Naive thymus-derived CD4-positive, alpha-beta T cell (primary cell): ENCODE results near the gene ASPSCR1. TPM values are rescaled to one million over a fixed set of nuclear protein-coding genes. Genes with fewer than 3 reads are reported as not detected.

ENCODE experiments used
- ATAC-seq: fragments of 150-1000 bp; cut with Tn5 transposase; 2 replicates; pipeline ENCODE4 v1.10.0; 2021; ENCODE audit warnings: mild to moderate bottlenecking, moderate library complexity
- CTCF ChIA-PET: fragments of 350-600 bp; sonication (Branson Sonifier 250); formaldehyde crosslinking; loops from one replicate; lab custom pipeline; 2021; ENCODE audit warnings: antibody characterized with exemption; lab: Charles Lee
- POLR2A ChIA-PET: fragments of 350-600 bp; sonication (Branson Sonifier 250); formaldehyde crosslinking; loops from one replicate; lab custom pipeline; 2021; ENCODE audit warnings: antibody characterized with exemption, inconsistent platforms; lab: Charles Lee
- DNase-seq, 9 donors: peaks; one replicate each; pipeline versions ENCODE4 v3.0.0 to v3.0.0-alpha.2; 2020 to 2022; ENCODE audit warnings: mixed read lengths in 1 of 9
- H3K27ac ChIP-seq: one replicate; pipeline ENCODE4 v1.7.0; 2013; ENCODE audit warnings: mild to moderate bottlenecking, low read depth, low read length, moderate library complexity
- H3K27me3 ChIP-seq, 2 donors: one replicate each; pipeline ENCODE4 v1.7.0; 2013; ENCODE audit warnings: low read length in 2 of 2, mild to moderate bottlenecking in 2 of 2, moderate library complexity in 2 of 2; ENCODE audit not compliant: control insufficient read depth in 2 of 2, insufficient read depth in 2 of 2
- H3K36me3 ChIP-seq, 3 experiments: 1 replicate in 2 of 3; 2 replicates in 1 of 3; pipeline ENCODE4 v1.7.0; 2013; ENCODE audit warnings: low read length in 3 of 3, mild to moderate bottlenecking in 3 of 3, moderate library complexity in 1 of 3; ENCODE audit not compliant: insufficient read depth in 3 of 3, control insufficient read depth in 2 of 3
- H3K4me1 ChIP-seq, 2 donors: one replicate each; pipeline ENCODE4 v1.7.0; 2013; ENCODE audit warnings: low read length in 2 of 2, mild to moderate bottlenecking in 2 of 2, moderate library complexity in 1 of 2; ENCODE audit not compliant: control insufficient read depth in 2 of 2, insufficient read depth in 2 of 2
- H3K4me3 ChIP-seq: 2 replicates; pipeline ENCODE4 v1.7.0; 2013; ENCODE audit warnings: mild to moderate bottlenecking, low read length
- H3K9me3 ChIP-seq, 3 experiments: 1 replicate in 2 of 3; 2 replicates in 1 of 3; pipeline ENCODE4 v1.7.0; 2013; ENCODE audit warnings: low read length in 3 of 3; ENCODE audit not compliant: control insufficient read depth in 2 of 3
- H3K27ac Mint-ChIP-seq, 9 donors: one replicate each; pipeline ENCODE4 v1.8.0; 2020 to 2022; ENCODE audit warnings: mixed read lengths in 9 of 9, mild to moderate bottlenecking in 8 of 9, moderate library complexity in 5 of 9, inconsistent platforms in 2 of 9
- H3K27me3 Mint-ChIP-seq, 5 donors: one replicate each; pipeline ENCODE4 v1.8.0; 2021 to 2022; ENCODE audit warnings: mixed read lengths in 5 of 5, mild to moderate bottlenecking in 1 of 5
- H3K36me3 Mint-ChIP-seq, 5 donors: one replicate each; pipeline ENCODE4 v1.8.0; 2020 to 2022; ENCODE audit warnings: mixed read lengths in 5 of 5, mild to moderate bottlenecking in 3 of 5, inconsistent platforms in 1 of 5
- H3K4me1 Mint-ChIP-seq, 7 donors: one replicate each; pipeline ENCODE4 v1.8.0; 2020 to 2022; ENCODE audit warnings: mixed read lengths in 7 of 7, mild to moderate bottlenecking in 3 of 7, inconsistent platforms in 1 of 7
- H3K4me3 Mint-ChIP-seq, 10 donors: one replicate each; pipeline ENCODE4 v1.8.0; 2020 to 2022; ENCODE audit warnings: mild to moderate bottlenecking in 10 of 10, mixed read lengths in 10 of 10, moderate library complexity in 6 of 10, inconsistent platforms in 2 of 10
- H3K9me3 Mint-ChIP-seq, 11 donors: one replicate each; pipeline ENCODE4 v1.8.0; 2020 to 2022; ENCODE audit warnings: mixed read lengths in 11 of 11, mild to moderate bottlenecking in 4 of 11, inconsistent platforms in 1 of 11, moderate library complexity in 1 of 11
- intact Hi-C, 2 donors: fragments of 100-400 bp; cut with micrococcal nuclease; formaldehyde crosslinking; loops; one replicate each; pipeline ENCODE4 v1.15.1; 2023
- polyA plus RNA-seq, 2 donors: library from polyadenylated mRNA; unstranded; fragments of 300-500 nt; fragmentation: Illumina TruSeq; gene quantifications; one replicate each; pipeline ENCODE4 v1.2.3, GENCODE V29; 2021
- total RNA-seq, 6 experiments: library from RNA in 5 of 6; stranded (reverse) in 5 of 6; gene quantifications; 1 replicate in 5 of 6; 2 replicates in 1 of 6; pipeline ENCODE4 v1.2.3 and lab custom pipeline; 2021 to 2026

Gene ASPSCR1
- total and polyA plus RNA-seq, 7 experiments from 2014 or later, result 24.2 to 46.7 (median 38.0) TPM

GRCh38 chr17:82047379-82047778 is 70.0 kb downstream of the ASPSCR1 start:
- DNase-seq, result no peak
- ATAC-seq, result no peak
- Histone ChIP-seq H3K9me3 (no peaks in the 10 kb centered on the region), H3K36me3 (peaks cover 0 to 40% (median 0%) of the 10 kb centered on the region in 3 experiments), H3K27ac (no peak overlapping the region), H3K27me3 (no peaks in the 10 kb centered on the region), H3K4me3 (no peak overlapping the region), H3K4me1 (peaks cover 7 to 12% of the 10 kb centered on the region in 2 donors)
- intact Hi-C loops, result no loop called here
- Mint-ChIP-seq H3K4me1 (peaks cover 5 to 13% (median 11%) of the 10 kb centered on the region in 7 donors), H3K36me3 (peaks cover 0 to 9% (median 2%) of the 10 kb centered on the region in 5 donors), H3K27ac (peak overlapping the region in 1 of 9 donors; percentile 48), H3K4me3 (peak overlapping the region in 3 of 10 donors; percentile 9 to 47 (median 38)), H3K9me3 (no peaks in the 10 kb centered on the region), H3K27me3 (no peaks in the 10 kb centered on the region)
- ChIA-PET CTCF (no interaction called here), POLR2A (interaction anchor here (0.7 kb wide), 1 partner anchor 9 kb away, joined by 5 read pairs; the partner anchor contains the start of gene DCXR)

- H3K4me3 ChIP-seq, result no peak overlapping the region
- peak overlapping the region in 1 of 9 donors; percentile 48 for H3K27ac Mint-ChIP-seq
- intact Hi-C loops, result no loop called here
- peak overlapping the region in 2 of 10 donors; percentile 31 to 47 for H3K4me3 Mint-ChIP-seq
- no peak overlapping the region for H3K27ac ChIP-seq
- no peaks in the 10 kb centered on the region for H3K9me3 ChIP-seq
- no peaks in the 10 kb centered on the region for H3K27me3 ChIP-seq
- ChIA-PET CTCF (no interaction called here), POLR2A (interaction anchor here (0.7 kb wide), 1 partner anchor 10 kb away, joined by 5 read pairs; the partner anchor contains the start of gene DCXR)
- H3K4me1 ChIP-seq, result peaks cover 14 to 19% of the 10 kb centered on the region in 2 donors
- H3K9me3 Mint-ChIP-seq, result no peaks in the 10 kb centered on the region
- H3K36me3 ChIP-seq, result peaks cover 0 to 40% (median 0%) of the 10 kb centered on the region in 3 experiments
- ATAC-seq, result no peak
- DNase-seq, result no peak
- peaks cover 0 to 9% (median 2%) of the 10 kb centered on the region in 5 donors for H3K36me3 Mint-ChIP-seq
- peaks cover 5 to 19% (median 13%) of the 10 kb centered on the region in 7 donors for H3K4me1 Mint-ChIP-seq
- H3K27me3 Mint-ChIP-seq, result no peaks in the 10 kb centered on the region
Measured at GRCh38 chr17:82047914-82048570, 70.6 kb downstream of the ASPSCR1 start.

- Histone ChIP-seq H3K9me3 (no peaks in the 10 kb centered on the region), H3K27ac (no peak overlapping the region), H3K4me1 (peaks cover 18 to 24% of the 10 kb centered on the region in 2 donors), H3K27me3 (no peaks in the 10 kb centered on the region), H3K36me3 (peaks cover 0 to 40% (median 0%) of the 10 kb centered on the region in 3 experiments), H3K4me3 (no peak overlapping the region)
- no peak for DNase-seq
- Mint-ChIP-seq H3K27ac (no peak overlapping the region), H3K4me3 (peak overlapping the region in 3 of 10 donors; percentile 28 to 68 (median 31)), H3K36me3 (peaks cover 0 to 9% (median 2%) of the 10 kb centered on the region in 5 donors), H3K4me1 (peaks cover 5 to 24% (median 13%) of the 10 kb centered on the region in 7 donors), H3K9me3 (no peaks in the 10 kb centered on the region), H3K27me3 (no peaks in the 10 kb centered on the region)
- no peak for ATAC-seq
- intact Hi-C loops, result no loop called here
- ChIA-PET POLR2A (interaction anchor here (0.7 to 7.7 kb wide), 2 partner anchors 17 to 73 kb away, joined by 4 to 54 read pairs; partner anchors contain the start of gene DUS1L), CTCF (no interaction called here)
Measured at GRCh38 chr17:82048571-82048971, 71.1 kb downstream of the ASPSCR1 start.

GRCh38 chr17:82049106-82049505 is 71.7 kb downstream of the ASPSCR1 start:
- intact Hi-C loops, result no loop called here
- POLR2A ChIA-PET, result interaction anchor here (0.7 to 7.7 kb wide), 2 partner anchors 16 to 72 kb away, joined by 4 to 54 read pairs; partner anchors contain the start of gene DUS1L
- H3K27me3 Mint-ChIP-seq, result no peaks in the 10 kb centered on the region
- ATAC-seq, result no peak
- H3K4me1 Mint-ChIP-seq, result peaks cover 5 to 28% (median 13%) of the 10 kb centered on the region in 7 donors
- Histone ChIP-seq H3K27me3 (no peaks in the 10 kb centered on the region), H3K4me3 (no peak overlapping the region), H3K36me3 (peaks cover 0 to 45% (median 0%) of the 10 kb centered on the region in 3 experiments), H3K27ac (no peak overlapping the region), H3K4me1 (peaks cover 18 to 30% of the 10 kb centered on the region in 2 donors), H3K9me3 (no peaks in the 10 kb centered on the region)
- peak overlapping the region in 1 of 9 donors; percentile 22 for H3K27ac Mint-ChIP-seq
- CTCF ChIA-PET, result no interaction called here
- no peak for DNase-seq
- peak overlapping the region in 4 of 10 donors; percentile 9 to 92 (median 44) for H3K4me3 Mint-ChIP-seq
- peaks cover 0 to 9% (median 2%) of the 10 kb centered on the region in 5 donors for H3K36me3 Mint-ChIP-seq
- no peaks in the 10 kb centered on the region for H3K9me3 Mint-ChIP-seq

- CTCF ChIA-PET, result no interaction called here
- Histone ChIP-seq H3K9me3 (no peaks in the 10 kb centered on the region), H3K27me3 (no peaks in the 10 kb centered on the region), H3K36me3 (peaks cover 0 to 49% (median 3%) of the 10 kb centered on the region in 3 experiments), H3K4me1 (peaks cover 18 to 31% of the 10 kb centered on the region in 2 donors), H3K27ac (no peak overlapping the region), H3K4me3 (no peak overlapping the region)
- H3K4me1 Mint-ChIP-seq, result peaks cover 5 to 28% (median 13%) of the 10 kb centered on the region in 7 donors
- DNase-seq, result no peak
- H3K27me3 Mint-ChIP-seq, result no peaks in the 10 kb centered on the region
- peak overlapping the region in 2 of 10 donors; percentile 85 to 92 for H3K4me3 Mint-ChIP-seq
- intact Hi-C loops, result no loop called here
- peak overlapping the region in 1 of 9 donors; percentile 62 for H3K27ac Mint-ChIP-seq
- H3K36me3 Mint-ChIP-seq, result peaks cover 0 to 9% (median 2%) of the 10 kb centered on the region in 5 donors
- POLR2A ChIA-PET, result interaction anchor here (7.7 kb wide), 1 partner anchor 16 kb away, joined by 54 read pairs; the partner anchor contains the start of gene DUS1L
- no peak for ATAC-seq
- no peaks in the 10 kb centered on the region for H3K9me3 Mint-ChIP-seq
Measured at GRCh38 chr17:82049521-82049971, 72.1 kb downstream of the ASPSCR1 start.

- ChIA-PET POLR2A (interaction anchor here (1.1 to 7.7 kb wide), 2 partner anchors 15 to 77 kb away, joined by 3 to 54 read pairs; partner anchors contain the start of gene DUS1L), CTCF (interaction anchor here (1.2 kb wide), 1 partner anchor 12 kb away, joined by 6 read pairs; the partner anchor contains the start of gene DCXR)
- intact Hi-C loops, result no loop called here
- no peaks in the 10 kb centered on the region for H3K27me3 ChIP-seq
- no peaks in the 10 kb centered on the region for H3K9me3 ChIP-seq
- DNase-seq (no peak), ATAC-seq (no peak)
- peaks cover 18 to 31% of the 10 kb centered on the region in 2 donors for H3K4me1 ChIP-seq
- peaks cover 0 to 56% (median 3%) of the 10 kb centered on the region in 3 experiments for H3K36me3 ChIP-seq
- Mint-ChIP-seq H3K36me3 (peaks cover 0 to 9% (median 2%) of the 10 kb centered on the region in 5 donors), H3K4me1 (peaks cover 5 to 28% (median 13%) of the 10 kb centered on the region in 7 donors), H3K4me3 (peak overlapping the region; percentile 60 to 92 (median 86)), H3K9me3 (no peaks in the 10 kb centered on the region), H3K27ac (peak overlapping the region in 8 of 9 donors; percentile 19 to 91 (median 71)), H3K27me3 (no peaks in the 10 kb centered on the region)
- no peak overlapping the region for H3K27ac ChIP-seq
- no peak overlapping the region for H3K4me3 ChIP-seq
Measured at GRCh38 chr17:82050152-82050760, 72.8 kb downstream of the ASPSCR1 start.
